HG02970 (cell line): Measurements from ENCODE around the gene APLN.

Experiments
- ATAC-seq: cut with Tn5 transposase; IDR thresholded peaks from one replicate; pipeline ENCODE4 v1.9.1; 2021; ENCODE audit warnings: mild to moderate bottlenecking, moderate library complexity, moderate number of reproducible peaks; ENCODE audit not compliant: unreplicated experiment, low FRiP score

The APLN gene

GRCh38 chrX:129600981-129601424 lies 53.8 kb downstream of the APLN start:
- no peak for ATAC-seq

- ATAC-seq = no peak
These were observed 54.8 kb downstream of the APLN start for GRCh38 chrX:129599996-129600395.

- ATAC-seq = no peak
These were observed 55.3 kb downstream of the APLN start for GRCh38 chrX:129599499-129599898.

GRCh38 chrX:129597905-129598304 lies 56.9 kb downstream of the APLN start:
- no peak for ATAC-seq

- ATAC-seq = no peak
These were observed 58.7 kb downstream of the APLN start for GRCh38 chrX:129596077-129596476.
